GM21367 (cell line): Measurements from ENCODE around the gene RFT1.

Experiments
- ATAC-seq: cut with Tn5 transposase; IDR thresholded peaks from one replicate; pipeline ENCODE4 v1.9.1; 2021; ENCODE audit not compliant: unreplicated experiment

Gene RFT1, protein sequence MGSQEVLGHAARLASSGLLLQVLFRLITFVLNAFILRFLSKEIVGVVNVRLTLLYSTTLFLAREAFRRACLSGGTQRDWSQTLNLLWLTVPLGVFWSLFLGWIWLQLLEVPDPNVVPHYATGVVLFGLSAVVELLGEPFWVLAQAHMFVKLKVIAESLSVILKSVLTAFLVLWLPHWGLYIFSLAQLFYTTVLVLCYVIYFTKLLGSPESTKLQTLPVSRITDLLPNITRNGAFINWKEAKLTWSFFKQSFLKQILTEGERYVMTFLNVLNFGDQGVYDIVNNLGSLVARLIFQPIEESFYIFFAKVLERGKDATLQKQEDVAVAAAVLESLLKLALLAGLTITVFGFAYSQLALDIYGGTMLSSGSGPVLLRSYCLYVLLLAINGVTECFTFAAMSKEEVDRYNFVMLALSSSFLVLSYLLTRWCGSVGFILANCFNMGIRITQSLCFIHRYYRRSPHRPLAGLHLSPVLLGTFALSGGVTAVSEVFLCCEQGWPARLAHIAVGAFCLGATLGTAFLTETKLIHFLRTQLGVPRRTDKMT

GRCh38 chr3:53130179-53131061 lies at the start of gene RFT1:
RFT1 (minus strand) TSS chr3:53130435; CDS start chr3:53130400, 35 bp downstream.
- ATAC-seq, result peak; percentile 72

GRCh38 chr3:53179580-53179979 lies 49.3 kb upstream of the RFT1 start:
- ATAC-seq, result no peak

GRCh38 chr3:53178246-53178645 lies 48.0 kb upstream of the RFT1 start:
- no peak for ATAC-seq

DNA sequence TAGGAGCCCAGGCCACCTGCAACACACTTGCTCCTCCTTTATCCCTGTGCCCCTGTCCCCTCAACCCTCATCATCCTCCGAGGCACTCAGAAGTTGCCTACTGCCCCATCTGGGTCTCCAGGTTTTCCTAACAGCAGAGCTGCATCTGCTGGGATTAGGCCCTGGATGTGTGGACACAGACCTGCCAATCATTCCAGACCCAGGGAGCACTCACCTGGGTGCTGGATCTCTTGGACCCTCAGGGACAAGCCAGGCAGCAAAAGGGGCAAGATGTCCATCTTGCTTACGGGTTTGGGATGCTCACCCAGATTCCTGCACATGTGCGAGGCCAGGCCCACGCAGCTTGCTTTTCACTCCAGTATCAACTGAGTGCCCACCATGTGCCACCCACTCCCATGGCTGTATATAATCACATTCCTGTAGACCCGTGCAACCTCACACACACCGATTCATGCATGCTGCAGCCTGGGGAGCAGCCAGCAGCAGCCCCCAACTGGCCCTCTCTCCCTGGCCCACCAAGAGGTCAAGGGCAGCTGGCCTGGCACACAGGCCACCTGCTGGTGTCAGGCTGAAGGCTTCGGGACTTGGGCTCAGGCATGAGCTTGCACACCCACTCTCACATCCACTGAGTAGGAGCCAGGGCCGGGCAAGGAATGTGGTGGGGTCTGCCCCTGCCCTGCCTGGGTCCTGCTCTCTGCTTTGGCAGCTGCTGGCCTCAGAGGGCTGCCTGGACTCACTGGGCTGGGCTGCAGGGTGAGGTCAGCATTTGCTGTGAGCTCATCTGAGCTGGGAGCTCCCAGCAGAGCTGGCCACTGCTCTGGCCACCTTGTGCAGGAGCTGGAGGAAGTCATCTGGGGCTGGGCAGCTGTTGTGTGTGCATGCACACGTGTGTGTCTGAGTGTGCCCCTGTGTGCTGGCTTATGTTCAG lies 45.6 kb upstream of the RFT1 start:
- no peak for ATAC-seq

DNA sequence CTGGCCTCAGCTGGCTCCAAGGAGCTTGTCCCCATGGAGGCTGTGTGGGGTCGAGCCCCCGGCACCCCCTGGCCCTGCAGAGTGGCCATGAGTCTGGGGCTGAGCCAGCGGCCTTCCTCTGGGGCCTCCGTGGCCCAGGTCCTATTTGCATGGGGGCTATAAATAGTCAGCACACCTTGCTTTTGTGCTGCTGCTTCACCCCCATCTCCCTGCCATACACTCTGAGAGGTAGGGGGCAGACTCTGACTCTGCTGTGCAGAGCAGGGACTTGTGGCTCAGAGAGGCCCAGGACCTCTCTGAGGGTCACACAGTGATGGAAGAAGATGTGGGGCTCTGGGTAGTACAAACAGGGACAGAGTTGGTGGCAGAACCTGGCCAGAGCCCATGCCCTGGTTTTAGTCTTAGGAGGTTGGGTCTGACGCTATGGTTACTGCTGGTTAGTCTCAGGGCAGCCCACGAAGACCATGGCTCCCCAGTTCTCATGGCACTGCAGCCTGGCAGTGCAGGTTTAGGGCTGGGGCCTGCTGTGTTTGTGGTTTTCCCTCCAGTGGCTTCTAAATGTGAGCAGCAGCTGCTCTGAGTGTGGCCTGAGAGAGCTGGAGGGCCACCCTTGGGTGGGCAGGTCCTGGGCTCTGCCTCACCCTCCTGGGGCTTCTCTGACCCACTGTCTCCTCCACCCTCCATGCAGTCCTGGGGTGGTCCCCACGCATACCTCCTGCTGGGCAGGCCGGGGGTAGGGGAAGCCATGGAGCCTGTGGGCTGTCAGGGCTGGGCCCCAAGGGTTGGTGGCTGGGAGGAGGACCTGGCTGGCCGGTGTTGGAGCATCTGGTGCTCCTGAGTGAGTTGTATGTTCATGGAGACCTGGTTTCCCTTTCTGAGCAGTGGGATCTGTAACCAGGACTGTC lies 44.4 kb upstream of the RFT1 start:
- no peak for ATAC-seq

GRCh38 chr3:53173107-53173506 lies 42.9 kb upstream of the RFT1 start:
- no peak for ATAC-seq

GRCh38 chr3:53171827-53172505 lies 41.7 kb upstream of the RFT1 start:
- ATAC-seq, result no peak

- no peak for ATAC-seq
Measured at GRCh38 chr3:53171064-53171418, 40.8 kb upstream of the RFT1 start.

- ATAC-seq, result peak; percentile 35
Measured at GRCh38 chr3:53170325-53171063, 40.3 kb upstream of the RFT1 start.

GRCh38 chr3:53169832-53170324 lies 39.6 kb upstream of the RFT1 start:
- ATAC-seq, result no peak

GRCh38 chr3:53169045-53169831 lies 39.0 kb upstream of the RFT1 start:
- no peak for ATAC-seq

DNA sequence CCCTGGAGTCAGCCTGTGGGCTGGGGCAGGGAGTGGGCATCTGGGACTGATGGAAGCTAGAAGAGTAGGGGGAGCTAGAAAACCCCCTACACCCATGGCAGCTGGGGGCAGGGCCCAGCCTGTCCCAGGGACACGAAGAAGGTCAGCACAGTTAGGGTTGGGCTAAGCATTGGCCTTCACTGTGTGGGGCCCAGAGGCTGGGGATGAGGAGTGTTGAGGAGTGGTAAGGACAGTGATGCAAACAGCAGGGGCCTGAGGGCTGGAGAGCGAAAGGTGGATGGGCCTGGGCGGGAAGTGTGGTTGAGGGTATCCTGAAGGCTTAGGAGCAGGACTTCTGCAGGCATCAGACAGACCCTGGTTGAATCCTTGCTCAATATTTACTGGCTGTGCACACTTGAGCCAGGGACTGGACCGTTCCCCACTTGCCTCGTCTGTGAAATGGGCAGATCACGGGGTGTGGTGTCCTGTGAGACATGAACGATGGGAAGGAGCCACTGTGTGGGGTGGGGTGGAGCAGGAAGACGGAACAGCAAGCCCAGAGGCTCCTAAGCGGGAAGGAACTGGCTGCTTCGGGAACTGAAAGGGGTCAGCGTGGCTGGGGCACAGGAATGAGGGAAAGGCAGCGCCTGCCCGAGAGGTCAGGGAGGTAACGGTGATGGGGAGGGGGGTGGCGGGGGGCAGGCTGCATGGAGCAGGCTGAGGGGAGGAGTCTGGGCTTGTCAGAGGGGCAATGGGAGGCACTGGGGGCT lies 38.1 kb upstream of the RFT1 start:
- ATAC-seq, result no peak

GRCh38 chr3:53167418-53168174 lies 37.4 kb upstream of the RFT1 start:
- no peak for ATAC-seq

DNA sequence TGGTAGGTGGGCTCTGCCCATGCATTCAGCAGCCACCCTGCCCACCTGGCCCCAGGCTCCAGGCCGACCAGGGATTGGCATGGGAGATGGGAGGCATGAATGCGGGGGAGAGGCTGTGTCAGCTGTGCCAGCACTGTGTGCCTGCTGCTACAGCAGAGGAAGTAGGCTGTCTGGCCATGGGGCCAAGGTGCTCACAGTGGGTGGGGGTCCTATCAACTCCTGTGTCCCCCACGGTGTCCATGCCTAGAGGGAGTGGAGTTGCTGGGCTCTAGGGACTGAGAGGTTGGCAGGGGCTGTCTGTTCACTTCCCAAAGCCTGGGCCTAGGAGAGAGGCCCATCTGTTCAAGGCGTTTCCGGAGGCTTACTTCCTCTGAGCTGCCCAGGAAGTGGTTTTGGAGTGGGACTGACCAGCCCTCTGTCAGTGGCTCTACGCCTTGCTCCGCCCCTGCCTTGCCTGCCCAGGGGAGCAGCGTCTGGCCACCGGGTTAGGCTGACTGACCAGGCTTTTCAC lies 36.6 kb upstream of the RFT1 start:
- no peak for ATAC-seq

DNA sequence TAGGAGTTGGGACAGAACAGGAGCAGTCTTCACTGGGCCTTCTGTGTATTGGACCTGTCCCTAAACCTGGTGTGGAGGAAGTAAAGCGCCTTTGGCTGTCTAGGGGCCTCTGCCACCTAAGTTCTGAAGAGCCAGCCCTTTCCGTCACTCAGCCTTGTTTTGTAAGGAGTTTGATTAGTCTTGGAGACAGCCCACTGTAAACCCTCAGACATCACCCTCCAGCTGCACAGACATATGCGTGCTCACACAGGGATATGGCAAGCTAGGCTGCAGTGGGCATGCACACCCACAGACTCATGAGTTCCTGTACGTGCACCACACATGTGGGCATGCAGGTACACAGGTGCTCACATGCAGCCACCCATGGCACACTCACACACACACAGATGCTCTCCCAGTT lies 36.0 kb upstream of the RFT1 start:
- ATAC-seq, result no peak

GRCh38 chr3:53164911-53165310 lies 34.7 kb upstream of the RFT1 start:
- ATAC-seq, result no peak
